GM19372 (cell line): ENCODE data around the gene MAP1S.

Experiments used
- ATAC-seq: cut with Tn5 transposase; IDR thresholded peaks from one replicate; pipeline ENCODE4 v1.9.1; 2021; ENCODE audit warnings: mild to moderate bottlenecking, low read depth, moderate library complexity; ENCODE audit not compliant: unreplicated experiment

The MAP1S gene

DNA sequence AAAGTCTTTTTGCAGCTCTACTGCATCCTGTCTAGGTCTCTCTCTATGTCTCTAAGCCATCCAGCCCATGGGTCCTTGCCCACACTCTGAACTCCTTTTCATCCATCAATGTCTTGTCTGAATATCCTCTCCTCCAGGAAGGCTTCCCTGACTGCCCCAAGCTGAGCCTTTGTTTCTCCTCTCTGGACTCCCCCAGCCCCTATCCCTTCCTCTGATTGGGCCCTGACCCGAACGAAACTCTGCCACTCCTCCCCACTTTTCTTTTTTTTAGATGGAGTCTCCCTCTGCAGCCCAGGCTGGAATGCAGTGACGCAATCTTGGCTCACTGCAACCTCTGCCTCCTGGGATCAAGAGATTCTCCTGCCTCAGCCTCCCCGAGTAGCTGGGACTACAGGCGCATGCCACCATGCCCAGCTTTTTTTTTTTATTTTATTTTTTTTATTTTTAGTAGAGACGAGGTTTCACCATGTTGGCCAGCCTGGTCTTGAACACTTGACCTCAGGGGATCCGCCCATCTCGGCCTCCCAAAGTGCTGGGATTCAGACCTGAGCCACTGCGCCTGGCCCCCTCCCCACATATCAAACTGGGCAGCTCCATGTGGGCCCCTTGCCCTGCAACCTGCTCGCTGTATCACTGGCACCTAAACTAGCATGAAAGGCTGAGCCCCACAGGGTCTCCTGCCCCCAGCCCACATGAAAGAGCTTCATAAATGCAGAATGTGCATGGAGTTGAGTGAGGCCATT, 30.3 kb upstream of the MAP1S start:
- no peak for ATAC-seq

DNA sequence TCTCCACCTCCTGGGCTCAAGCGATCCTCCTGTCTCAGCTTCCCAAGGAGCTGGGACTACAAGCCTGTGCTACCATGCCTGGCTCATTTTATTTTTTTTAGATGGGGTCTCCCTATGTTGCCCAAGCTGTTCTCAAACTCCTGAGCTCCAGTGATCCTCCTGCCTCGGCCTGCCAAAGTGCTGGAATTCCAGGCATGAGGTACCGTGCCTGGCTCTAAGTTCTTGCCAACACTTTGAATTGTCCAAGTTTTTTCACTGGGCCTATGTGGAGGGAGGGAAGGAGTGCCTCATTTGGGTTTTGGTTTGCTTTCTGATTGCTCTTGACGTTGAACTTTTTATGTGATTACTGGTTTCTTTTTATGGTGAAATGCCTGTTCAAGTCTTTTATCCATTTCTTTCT, 26.7 kb upstream of the MAP1S start:
- ATAC-seq, result no peak

DNA sequence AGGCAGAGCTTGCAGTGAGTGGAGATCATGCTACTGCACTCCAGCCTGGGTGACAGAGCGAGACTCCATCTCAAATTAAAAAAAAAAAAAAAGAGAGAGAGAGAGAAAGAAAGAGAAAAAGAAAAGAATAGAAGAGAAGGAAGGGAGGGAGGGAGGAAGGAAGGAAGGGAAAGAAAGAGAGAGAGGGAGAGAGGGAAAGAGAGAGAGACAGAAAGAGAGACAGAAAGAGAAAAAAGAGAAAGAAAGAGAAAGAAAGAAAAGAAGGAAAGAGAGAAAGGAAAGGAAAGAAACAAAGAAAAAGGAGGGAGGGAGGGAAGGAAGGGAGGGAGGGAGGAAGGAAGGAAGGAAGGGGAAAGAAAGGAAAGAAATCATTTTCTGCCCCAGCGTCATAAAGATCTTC, 24.1 kb upstream of the MAP1S start:
- no peak for ATAC-seq

GRCh38 chr19:17703824-17704463, 15.3 kb upstream of the MAP1S start:
- ATAC-seq, result no peak

GRCh38 chr19:17706750-17707181, 12.5 kb upstream of the MAP1S start:
- ATAC-seq, result no peak

DNA sequence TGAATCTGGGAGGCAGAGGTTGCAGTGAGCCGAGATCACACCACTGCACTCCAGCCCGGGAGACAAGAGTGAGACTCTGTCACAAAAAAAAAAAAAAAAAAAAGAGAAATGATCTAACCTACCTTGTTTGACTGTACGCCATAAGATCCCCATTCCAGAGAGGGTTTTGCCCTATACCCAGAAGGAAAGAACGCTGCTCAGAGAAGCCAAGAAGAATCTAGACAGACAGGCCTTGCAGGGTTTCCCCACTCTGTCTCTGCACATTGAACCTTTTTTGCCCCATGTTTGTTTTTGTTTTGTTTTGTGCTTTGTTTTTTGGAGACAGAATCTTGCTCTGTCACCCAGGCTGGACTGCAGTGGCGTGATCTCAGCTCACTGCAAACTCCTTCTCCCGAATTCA, 7.4 kb upstream of the MAP1S start:
- no peak for ATAC-seq

GRCh38 chr19:17716309-17716929, 2.9 kb upstream of the MAP1S start:
- ATAC-seq, result no peak

GRCh38 chr19:17718550-17718946, 732 bp upstream of the MAP1S start:
- ATAC-seq, result no peak

GRCh38 chr19:17719730-17720400, 585 bp downstream of the MAP1S start:
- peak; percentile 11 for ATAC-seq

DNA sequence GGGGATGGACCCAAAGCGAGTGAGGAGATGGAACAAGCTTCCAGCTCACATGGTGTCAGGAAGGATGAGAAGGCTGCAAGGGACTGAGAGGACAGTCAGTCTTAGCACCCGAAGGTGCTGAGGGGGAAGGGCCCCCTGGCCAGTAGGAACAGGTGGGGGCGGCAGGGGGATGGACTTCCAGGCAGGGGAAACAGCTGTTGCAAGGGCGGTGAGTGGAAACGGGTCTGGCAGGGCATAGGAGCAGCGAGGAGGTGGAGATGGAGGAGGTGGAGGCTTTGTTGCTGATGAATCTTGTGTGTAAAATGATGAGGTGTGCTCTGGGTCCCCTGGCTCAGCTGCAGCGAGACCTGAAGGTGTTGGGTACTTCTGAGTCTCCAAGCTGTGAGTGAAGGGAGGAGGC, 1.2 kb downstream of the MAP1S start:
- ATAC-seq, result no peak

DNA sequence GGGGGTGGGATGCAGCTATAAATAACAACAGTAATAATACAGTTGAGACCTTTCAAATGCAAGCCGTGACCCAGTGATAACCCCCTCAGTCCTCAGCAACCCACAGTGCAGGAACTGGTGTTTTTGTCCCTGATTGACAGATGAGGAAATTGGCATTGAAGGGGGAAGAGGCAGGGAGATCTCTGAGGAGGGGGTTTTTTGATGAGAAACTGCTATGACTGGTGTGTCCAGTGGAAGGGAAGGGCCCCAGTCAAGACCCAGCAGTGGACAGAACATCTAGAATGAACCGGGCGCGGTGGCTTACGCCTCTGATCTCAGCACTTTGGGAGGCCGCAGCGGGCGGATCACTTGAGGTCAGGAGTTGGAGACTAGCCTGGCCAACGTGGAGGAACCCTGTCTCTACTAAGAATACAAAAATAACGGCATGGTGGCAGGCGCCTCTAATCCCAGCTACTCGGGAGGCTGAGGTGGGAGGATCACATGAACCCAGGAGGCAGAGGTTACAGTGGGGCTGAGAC, 1.9 kb downstream of the MAP1S start:
- ATAC-seq, result no peak

- ATAC-seq, result no peak
These were observed 2.5 kb downstream of the MAP1S start for GRCh38 chr19:17721821-17722220.

- ATAC-seq, result no peak
These were observed 3.5 kb downstream of the MAP1S start for GRCh38 chr19:17722655-17723240.

- no peak for ATAC-seq
These were observed 5.4 kb downstream of the MAP1S start for GRCh38 chr19:17724655-17725054.

- no peak for ATAC-seq
These were observed 6.3 kb downstream of the MAP1S start for GRCh38 chr19:17725422-17726078.

DNA sequence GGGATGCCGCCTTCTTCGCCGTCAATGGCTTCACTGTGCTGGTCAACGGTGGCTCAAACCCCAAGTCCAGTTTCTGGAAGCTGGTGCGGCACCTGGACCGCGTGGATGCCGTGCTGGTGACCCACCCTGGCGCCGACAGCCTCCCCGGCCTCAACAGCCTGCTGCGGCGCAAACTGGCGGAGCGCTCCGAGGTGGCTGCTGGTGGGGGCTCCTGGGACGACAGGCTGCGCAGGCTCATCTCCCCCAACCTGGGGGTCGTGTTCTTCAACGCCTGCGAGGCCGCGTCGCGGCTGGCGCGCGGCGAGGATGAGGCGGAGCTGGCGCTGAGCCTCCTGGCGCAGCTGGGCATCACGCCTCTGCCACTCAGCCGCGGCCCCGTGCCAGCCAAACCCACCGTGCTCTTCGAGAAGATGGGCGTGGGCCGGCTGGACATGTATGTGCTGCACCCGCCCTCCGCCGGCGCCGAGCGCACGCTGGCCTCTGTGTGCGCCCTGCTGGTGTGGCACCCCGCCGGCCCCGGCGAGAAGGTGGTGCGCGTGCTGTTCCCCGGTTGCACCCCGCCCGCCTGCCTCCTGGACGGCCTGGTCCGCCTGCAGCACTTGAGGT, 7.0 kb downstream of the MAP1S start:
- ATAC-seq, result no peak

DNA sequence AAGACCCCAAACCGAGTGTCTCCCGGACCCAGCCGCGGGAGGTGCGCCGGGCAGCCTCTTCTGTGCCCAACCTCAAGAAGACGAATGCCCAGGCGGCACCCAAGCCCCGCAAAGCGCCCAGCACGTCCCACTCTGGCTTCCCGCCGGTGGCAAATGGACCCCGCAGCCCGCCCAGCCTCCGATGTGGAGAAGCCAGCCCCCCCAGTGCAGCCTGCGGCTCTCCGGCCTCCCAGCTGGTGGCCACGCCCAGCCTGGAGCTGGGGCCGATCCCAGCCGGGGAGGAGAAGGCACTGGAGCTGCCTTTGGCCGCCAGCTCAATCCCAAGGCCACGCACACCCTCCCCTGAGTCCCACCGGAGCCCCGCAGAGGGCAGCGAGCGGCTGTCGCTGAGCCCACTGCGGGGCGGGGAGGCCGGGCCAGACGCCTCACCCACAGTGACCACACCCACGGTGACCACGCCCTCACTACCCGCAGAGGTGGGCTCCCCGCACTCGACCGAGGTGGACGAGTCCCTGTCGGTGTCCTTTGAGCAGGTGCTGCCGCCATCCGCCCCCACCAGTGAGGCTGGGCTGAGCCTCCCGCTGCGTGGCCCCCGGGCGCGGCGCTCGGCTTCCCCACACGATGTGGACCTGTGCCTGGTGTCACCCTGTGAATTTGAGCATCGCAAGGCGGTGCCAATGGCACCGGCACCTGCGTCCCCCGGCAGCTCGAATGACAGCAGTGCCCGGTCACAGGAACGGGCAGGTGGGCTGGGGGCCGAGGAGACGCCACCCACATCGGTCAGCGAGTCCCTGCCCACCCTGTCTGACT, 7.9 kb downstream of the MAP1S start:
- no peak for ATAC-seq

DNA sequence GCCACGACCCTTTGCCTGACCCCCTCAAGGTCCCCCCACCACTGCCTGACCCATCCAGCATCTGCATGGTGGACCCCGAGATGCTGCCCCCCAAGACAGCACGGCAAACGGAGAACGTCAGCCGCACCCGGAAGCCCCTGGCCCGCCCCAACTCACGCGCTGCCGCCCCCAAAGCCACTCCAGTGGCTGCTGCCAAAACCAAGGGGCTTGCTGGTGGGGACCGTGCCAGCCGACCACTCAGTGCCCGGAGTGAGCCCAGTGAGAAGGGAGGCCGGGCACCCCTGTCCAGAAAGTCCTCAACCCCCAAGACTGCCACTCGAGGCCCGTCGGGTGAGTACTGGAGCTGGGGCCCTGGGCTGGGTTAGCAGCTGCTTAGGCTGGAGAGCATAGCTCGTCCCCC, 8.6 kb downstream of the MAP1S start:
- ATAC-seq, result no peak

DNA sequence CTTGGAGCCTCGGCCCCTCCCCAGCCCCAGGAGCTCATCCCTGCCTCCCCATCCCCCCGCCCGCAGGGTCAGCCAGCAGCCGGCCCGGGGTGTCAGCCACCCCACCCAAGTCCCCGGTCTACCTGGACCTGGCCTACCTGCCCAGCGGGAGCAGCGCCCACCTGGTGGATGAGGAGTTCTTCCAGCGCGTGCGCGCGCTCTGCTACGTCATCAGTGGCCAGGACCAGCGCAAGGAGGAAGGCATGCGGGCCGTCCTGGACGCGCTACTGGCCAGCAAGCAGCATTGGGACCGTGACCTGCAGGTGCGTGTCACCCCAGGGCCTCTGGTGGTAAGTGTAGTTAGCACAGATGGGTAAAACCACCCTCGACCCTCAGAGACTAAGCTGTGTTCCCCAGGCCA, 13.8 kb downstream of the MAP1S start:
- no peak for ATAC-seq
